HG03039 (cell line): ENCODE data around the gene EDAR.

ENCODE experiments used
- ATAC-seq: cut with Tn5 transposase; IDR thresholded peaks from one replicate; pipeline ENCODE4 v1.9.1; 2021; ENCODE audit warnings: mild to moderate bottlenecking, moderate library complexity; ENCODE audit not compliant: unreplicated experiment

EDAR gene

DNA sequence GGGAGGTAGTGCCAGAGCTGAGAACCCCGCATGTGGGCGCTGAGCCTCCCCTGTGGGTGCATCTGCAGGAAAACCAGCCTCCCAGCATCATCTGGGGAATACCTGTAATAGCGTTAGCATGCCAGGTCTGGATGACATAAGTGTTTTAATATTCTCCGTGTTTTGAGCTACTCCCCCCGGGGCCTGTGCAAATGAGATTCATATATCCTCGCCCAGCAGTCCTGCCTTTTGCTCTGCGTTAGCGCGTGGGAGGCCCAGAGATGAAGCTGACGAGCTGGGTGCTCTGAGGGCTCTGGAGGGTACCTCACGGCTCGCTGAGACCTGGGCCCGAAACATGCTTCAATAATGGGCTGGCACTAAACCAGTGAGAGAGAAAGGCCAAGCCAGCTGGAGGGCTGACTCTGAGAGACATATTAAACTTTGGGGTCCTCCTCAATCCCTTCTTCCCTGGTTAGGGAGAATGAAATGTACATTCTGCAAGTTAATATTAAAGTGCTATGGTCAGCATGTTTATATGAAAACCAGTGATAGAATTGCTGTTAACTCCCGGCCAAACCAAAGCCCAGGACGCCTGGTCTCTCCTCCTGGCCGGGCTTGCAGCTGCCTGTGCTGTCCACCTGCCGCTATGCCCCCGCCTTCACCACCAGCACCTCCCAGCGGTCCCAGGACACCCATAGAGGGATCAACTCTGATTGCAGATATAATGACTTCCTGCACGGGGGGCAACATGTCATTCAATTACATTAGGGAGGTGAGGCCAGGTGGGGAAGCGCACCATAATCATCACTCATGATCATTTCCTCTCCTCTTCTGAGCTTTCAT, 77.0 kb downstream of the EDAR start:
- ATAC-seq = no peak

- no peak for ATAC-seq
Observed at GRCh38 chr2:108911401-108911800, 77.6 kb downstream of the EDAR start.

- no peak for ATAC-seq
Observed at GRCh38 chr2:108910541-108911396, 78.3 kb downstream of the EDAR start.

DNA sequence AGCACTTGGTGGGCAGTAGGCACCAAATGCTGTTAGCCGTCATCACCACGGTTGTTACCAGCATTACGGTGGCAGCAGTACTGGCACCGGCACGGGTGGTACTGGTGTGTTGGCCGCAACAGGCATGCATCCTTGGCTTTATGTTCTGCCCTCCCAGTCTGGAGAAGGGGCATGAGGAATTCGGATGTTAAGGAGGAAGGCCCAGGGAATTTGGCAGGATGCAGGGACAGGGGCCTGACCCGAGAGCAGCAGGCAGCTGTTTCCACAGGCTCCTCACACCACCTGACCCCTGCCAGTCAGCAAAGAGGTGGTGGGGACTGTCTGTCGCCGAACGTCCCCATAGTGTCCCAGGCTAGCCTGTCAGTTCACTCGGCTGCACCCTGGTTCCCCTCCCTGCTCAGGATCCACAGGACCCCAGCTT, 79.0 kb downstream of the EDAR start:
- ATAC-seq = no peak

DNA sequence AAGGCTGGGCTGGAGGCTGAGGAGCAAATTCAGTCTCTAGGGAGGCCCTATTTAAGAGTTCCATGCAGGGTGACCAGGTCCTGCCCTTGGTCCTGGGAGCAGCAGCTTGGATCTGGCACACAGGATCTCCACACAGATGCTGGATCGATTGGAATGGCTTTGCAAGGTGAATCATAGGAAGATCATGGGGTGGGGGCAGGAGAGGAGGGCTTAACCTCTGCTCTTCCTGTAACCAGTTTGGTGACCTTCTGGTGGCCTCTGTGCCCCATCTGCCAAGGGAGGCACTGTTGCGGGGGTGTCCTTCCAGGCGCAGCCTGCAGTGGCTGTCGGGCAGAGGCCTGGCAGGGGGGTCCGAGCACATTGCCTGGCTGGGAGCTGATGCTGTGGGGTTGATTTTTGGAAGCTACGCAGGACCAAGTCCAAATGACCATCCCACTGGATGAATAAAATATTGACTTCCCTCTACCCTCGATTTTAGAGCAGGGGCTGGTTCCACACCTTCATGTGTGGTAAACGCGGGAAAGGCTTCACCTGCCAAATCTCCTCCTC, 79.7 kb downstream of the EDAR start:
- no peak for ATAC-seq

DNA sequence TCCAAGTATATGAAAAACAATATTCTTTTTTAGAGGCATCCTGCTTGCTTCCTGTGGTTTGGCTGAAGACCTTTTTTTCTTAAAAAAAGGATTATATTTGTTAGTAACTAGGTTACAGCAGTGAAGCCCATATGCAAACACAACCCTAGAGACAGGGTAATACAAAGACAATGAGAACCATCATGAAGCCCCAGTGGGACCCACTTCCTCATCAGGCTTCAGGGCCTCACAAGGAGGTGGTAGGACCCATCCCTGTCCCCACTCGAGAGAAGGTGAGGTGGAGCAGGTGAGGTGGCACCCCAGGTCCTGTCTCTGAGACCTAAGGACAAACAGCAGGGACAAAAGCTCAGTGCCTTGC, 80.3 kb downstream of the EDAR start:
- ATAC-seq = no peak

- ATAC-seq = no peak
Observed at GRCh38 chr2:108907822-108908712, 81.0 kb downstream of the EDAR start.

GRCh38 chr2:108906403-108907077, 82.5 kb downstream of the EDAR start:
- no peak for ATAC-seq

DNA sequence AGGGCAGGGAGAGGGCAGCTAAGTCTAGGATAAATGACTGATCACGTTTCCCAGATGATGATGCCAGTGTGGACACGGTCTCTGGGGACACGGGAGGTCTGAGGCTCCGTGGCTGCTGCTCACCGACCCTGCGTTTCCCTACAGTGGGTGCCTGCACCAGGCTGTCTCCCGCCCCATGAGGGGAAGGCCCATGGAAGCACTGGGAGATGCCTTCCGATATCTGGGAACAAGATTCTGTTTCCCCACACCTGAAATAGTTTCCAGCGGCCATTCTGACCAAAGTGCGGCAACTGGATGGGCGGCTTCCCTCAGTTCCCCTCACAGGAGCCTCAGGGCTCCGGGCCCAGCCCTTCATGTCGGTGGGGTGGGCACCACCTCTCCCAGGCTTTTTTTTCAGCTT, 83.1 kb downstream of the EDAR start:
- ATAC-seq = no peak

DNA sequence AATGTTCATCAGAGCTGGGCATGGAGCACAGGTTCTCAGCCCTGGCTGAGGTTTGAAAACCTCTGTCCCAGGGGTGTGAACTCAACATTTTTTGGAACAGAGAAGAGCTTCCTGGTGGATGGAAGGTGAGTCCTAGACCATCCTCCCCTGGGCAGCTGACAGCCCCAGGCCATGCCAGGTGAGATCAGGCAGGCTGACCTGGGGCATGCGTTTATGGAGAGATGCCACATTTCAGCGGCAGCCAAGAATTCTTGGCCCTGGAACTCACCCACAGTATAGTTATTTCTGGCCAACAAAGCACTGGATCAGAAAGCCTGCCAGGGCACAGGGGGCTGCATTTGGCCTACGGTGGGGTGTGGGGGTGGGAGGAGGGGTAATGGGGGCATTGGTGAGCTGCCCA, 83.8 kb downstream of the EDAR start:
- ATAC-seq = no peak

DNA sequence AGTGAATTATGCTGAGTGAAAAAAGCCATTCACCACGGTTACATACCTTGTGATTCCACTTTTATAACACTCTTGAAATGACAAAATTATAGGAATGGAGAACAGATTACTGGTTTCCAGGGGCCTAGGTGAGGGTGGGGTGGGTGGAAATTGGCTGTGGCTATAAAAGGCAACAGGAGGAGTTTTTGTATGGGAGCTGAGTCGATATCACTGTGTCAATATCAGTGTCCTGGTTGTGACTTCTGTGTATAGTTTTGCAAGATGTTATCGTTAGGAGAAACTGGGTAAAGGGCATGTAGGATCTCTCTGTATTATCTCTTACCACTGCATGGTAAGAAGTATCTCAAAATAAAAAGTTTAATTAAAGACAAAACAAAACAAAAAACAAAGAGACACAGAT, 84.3 kb downstream of the EDAR start:
- ATAC-seq = no peak

- ATAC-seq = no peak
Observed at GRCh38 chr2:108898315-108899082, 90.5 kb downstream of the EDAR start.

GRCh38 chr2:108896741-108897140, 92.3 kb downstream of the EDAR start:
- no peak for ATAC-seq

- no peak for ATAC-seq
Observed at GRCh38 chr2:108895188-108895587, 93.8 kb downstream of the EDAR start.

DNA sequence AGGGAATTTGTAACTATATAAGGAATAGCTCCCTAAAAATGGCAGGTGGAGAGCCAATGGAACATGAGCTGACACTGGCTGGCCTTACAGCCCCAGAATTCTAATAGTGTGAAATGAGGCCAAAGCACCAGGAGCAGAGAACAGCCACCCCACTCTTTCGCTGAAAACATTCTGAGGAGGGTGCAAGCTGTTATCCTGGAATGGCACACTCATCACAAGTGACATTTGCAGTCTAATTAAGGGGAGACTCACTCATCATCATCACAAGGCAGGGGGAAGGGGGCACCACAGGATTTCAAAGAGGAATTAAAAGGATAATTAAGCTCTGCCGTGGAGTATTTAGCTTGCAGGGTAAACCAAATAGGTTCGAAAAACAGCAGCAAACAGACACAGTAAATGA, 94.3 kb downstream of the EDAR start:
- no peak for ATAC-seq

DNA sequence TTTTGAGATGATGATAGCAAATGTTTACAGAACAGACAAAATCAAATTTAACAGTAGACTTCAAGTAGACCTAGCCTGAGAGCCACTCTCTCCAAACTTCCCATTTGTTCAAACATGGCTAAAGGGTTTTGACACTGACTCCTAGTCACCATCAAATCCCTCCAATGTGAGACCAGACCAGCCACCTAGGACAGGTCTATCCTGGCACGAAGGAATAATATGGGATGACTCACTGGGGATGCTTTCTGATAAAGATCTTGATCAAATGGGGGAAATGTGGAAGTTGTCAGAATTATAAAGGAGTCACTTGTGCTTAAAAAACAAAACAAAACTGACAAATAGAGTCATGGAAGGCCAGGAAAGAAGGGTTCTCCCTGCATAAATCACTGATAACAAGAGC, 95.7 kb downstream of the EDAR start:
- ATAC-seq = no peak

DNA sequence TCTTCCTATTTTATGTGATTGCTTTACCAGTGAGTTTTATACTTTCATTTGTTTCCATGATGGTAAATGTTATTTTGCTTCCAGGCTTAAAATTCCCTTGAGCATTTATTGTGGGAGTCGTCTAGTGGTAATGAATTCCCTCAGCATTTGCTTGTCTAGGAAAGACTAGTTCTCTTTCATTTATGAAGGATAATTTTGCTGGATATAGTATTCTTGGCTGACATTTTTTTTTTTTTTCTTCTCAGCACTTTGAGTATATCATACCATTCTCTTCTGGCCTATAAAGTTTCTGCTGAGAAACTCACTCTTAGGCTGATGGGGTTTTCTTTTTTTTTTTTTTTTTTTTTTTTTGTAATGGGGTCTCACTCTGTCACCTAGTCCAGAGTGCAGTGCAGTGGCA, 99.1 kb downstream of the EDAR start:
- no peak for ATAC-seq

DNA sequence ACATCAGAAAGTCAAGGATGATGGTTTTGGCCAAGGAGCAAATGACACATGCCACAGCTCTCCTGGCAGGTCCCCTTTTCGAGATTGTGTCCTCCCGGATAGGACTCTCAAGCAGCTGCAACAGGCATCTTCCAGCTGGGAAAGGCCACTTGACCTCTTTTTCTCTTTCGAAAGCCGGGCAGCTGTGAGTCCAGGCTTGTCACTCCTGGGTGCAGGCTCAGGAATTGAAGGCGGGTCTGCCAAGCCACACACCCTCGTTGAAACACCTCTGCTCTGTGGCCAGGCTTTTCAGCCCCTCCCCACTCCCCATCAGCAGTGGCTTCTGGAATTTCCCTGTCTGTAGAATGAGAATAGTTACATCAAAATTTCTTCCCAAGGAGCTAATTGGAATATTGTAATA, 104.4 kb downstream of the EDAR start:
- ATAC-seq = no peak

DNA sequence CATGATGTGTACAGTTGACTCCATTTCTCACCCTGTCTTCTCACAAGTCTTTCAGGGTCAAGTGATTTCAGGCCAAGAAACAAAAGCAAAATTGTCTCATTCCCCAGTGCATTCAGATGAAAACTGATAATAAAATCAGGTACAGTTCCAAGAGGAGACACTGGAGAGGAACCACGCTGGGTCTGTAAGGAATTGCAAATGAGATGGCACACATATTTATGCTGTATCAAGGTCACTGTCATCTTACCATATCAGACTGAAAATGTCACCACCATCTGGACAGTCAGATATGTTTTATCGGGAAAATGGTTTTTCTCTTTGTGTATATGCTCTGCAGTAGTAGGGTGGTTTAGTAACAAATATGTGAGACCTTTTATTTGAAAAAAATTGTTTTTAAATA, 110.7 kb downstream of the EDAR start:
- no peak for ATAC-seq

DNA sequence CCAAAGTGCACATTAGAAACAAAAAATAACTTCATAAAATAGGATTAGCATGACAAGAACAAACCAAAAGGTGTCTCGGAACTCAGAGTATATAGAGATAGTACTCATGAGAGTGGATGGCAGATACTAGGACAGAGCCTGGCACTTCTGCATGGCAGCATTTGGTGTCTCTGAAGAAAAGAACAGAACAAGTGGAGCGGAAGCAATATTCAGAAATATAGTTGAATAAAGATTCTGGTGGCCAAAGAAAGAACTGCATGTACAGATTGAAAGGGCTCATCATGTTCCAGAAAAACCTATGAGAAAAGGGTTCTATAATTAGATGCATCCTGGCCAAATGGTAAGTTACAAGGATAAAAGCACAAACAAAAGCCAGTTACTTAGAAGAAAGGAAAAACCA, 111.5 kb downstream of the EDAR start:
- no peak for ATAC-seq
